ENCODE results near the gene RIGI.

DNA sequence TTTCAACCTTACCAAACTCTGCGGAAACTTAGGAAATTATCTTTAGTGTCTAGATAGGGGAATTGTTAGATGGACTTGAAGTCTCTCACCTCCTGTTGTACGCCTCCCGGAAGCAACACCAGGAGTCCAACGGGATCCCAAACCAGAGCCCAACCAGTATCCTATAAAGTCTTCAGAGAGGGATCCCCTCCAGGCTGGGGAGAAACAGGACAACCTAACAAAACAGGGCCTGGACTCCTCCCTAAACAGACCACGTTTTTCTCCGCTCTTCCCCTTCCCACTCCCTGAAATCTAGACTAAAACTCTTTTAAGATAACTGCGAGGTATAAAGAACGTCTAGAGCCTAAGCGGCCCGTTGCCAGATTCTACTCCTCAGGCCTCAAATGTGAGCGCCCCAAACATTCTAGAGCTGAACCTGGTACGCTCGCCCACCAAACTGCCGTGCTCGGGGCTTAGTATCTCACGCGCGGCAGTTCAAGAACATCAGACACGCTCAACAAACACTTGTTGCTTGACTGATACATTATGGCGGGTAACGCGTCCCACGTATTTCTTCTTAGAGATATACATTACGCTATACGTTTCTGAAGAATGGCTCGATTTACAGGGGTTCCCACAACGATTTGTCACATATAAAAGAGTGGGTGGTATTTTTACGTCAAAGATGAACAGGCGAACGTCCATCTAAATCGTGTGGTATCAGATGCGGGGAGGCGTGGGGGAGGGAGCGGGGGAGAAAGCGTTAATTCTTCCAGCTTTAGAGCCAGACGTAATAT lies 25.5 kb upstream of the RIGI start:
- no peak for TF ChIP-seq CTCF (conservative IDR thresholded peaks at IDR 0.05; ENCODE audit: low read depth, low read length)
- no peak; the same call in 1 of the 2 replicates for TF ChIP-seq POLR2A (IDR thresholded peaks at IDR 0.05; ENCODE audit: low read depth, low read length)
- no peak for TF ChIP-seq USF2 (IDR thresholded peaks at IDR 0.05; ENCODE audit: low read depth, low read length)
- TF ChIP-seq RFX5 (IDR thresholded peaks at IDR 0.05; ENCODE audit: low read depth, low read length): no peak
- no peak for TF ChIP-seq MAZ (IDR thresholded peaks at IDR 0.05; ENCODE audit: borderline replicate concordance, low read depth, low read length)
